HepG2 (cell line): ENCODE measurements around the gene SNED1. TPM values are rescaled to one million over a fixed set of nuclear protein-coding genes. Genes with fewer than 3 reads are reported as not detected.

Source experiments
- ATAC-seq: fragments of 200-7000 bp; cut with Tn5 transposase; 3 replicates; pipeline ENCODE4 v1.9.1; 2020; ENCODE audit warnings: mild to moderate bottlenecking, moderate library complexity
- BruUV-seq: library from RNA; stranded (reverse); fragments of 400-500 nt; replicated peaks from 2 replicates; lab custom pipeline; 2021; lab: Mats Ljungman, UMichigan
- CTCF ChIA-PET: fragments of 300-600 bp; formaldehyde crosslinking; extraction: SDS; loops from one replicate; lab custom pipeline; 2021; ENCODE audit warnings: low total read pairs, inconsistent platforms, low intra/inter-chr PET ratio; lab: Yijun Ruan, JAX
- POLR2A ChIA-PET: fragments of 350-600 bp; sonication (Branson Sonifier 250); formaldehyde crosslinking; loops from one replicate; lab custom pipeline; 2020; ENCODE audit warnings: antibody characterized with exemption, inconsistent platforms; lab: Yijun Ruan, JAX
- DNase-seq: peaks from one replicate; pipeline ENCODE4 v3.0.0-alpha.2; 2015; ENCODE audit warnings: low spot score
- FAIRE-seq: peaks from 3 replicates; lab custom pipeline; 2011; peaks lifted over from hg19 to GRCh38; lab: Jason Lieb, UNC
- H2AFZ ChIP-seq: one replicate; pipeline ENCODE4 v1.6.1; 2011; ENCODE audit warnings: low read length, inconsistent platforms
- H3K27ac ChIP-seq: fragments of 300-600 bp; 3 replicates; pipeline ENCODE4 v1.8.0; 2011; ENCODE audit warnings: mixed run types, mild to moderate bottlenecking, mixed read lengths, low read length, inconsistent platforms; ENCODE audit not compliant: insufficient read depth; ENCODE audit errors: extremely low read length
- H3K27me3 ChIP-seq, 2 experiments: fragments of 200-600 bp in 1 of 2; 2 replicates in 1 of 2; 3 replicates in 1 of 2; pipeline versions ENCODE4 v1.6.0 to v1.8.0; 2011; ENCODE audit warnings: low read length in 2 of 2, mild to moderate bottlenecking in 2 of 2, moderate library complexity in 2 of 2, inconsistent platforms in 1 of 2; ENCODE audit not compliant: insufficient read depth in 2 of 2, control insufficient read depth in 1 of 2
- H3K36me3 ChIP-seq, 2 experiments: fragments of 200-600 bp in 1 of 2; replicated peaks in 1 of 2; 2 replicates in 1 of 2; 3 replicates in 1 of 2; pipeline versions ENCODE4 v1.5.1 to v1.8.0; 2011; ENCODE audit warnings: low read length in 2 of 2, inconsistent platforms in 1 of 2; ENCODE audit not compliant: insufficient read depth in 2 of 2, control insufficient read depth in 1 of 2
- H3K4me1 ChIP-seq: 2 replicates; pipeline ENCODE4 v1.5.1; 2012; ENCODE audit warnings: low read length, inconsistent platforms; ENCODE audit not compliant: insufficient read depth
- H3K4me2 ChIP-seq: 2 replicates; pipeline ENCODE4 v1.6.0; 2011; ENCODE audit warnings: low read depth, low read length, inconsistent platforms
- H3K4me3 ChIP-seq, 3 experiments: fragments of 200-600 bp in 1 of 3; sonication (generic), shearing (Covaris generic) in 1 of 3; replicated peaks in 1 of 3; 2 replicates each; pipeline ENCODE4 v1.5.1; 2011 to 2016; ENCODE audit warnings: low read length in 3 of 3, inconsistent platforms in 2 of 3, low read depth in 2 of 3, mild to moderate bottlenecking in 2 of 3, control low read depth in 1 of 3, mixed read lengths in 1 of 3; ENCODE audit not compliant: insufficient read depth in 1 of 3
- H3K79me2 ChIP-seq: one replicate; pipeline ENCODE4 v1.6.1; 2011; ENCODE audit warnings: low read length, inconsistent platforms; ENCODE audit not compliant: insufficient read depth
- H3K9ac ChIP-seq: 2 replicates; pipeline ENCODE4 v1.6.0; 2011; ENCODE audit warnings: mild to moderate bottlenecking, low read depth, low read length, inconsistent platforms; ENCODE audit not compliant: insufficient read depth
- H3K9me3 ChIP-seq: 2 replicates; pipeline ENCODE4 v1.5.1; 2012; ENCODE audit warnings: mild to moderate bottlenecking, low read length
- H4K20me1 ChIP-seq: 2 replicates; pipeline ENCODE4 v1.6.0; 2011; ENCODE audit warnings: inconsistent platforms, mild to moderate bottlenecking, low read length, moderate library complexity; ENCODE audit not compliant: insufficient read depth
- DNMT1 ChIP-seq: sonication (generic); formaldehyde crosslinking; IDR thresholded peaks from 2 replicates; pipeline ENCODE4 v1.5.1; 2020; ENCODE audit warnings: mild to moderate bottlenecking, missing genetic modification reagents
- KDM4B ChIP-seq: sonication (generic); formaldehyde crosslinking; IDR thresholded peaks from 2 replicates; pipeline ENCODE4 v1.4.0; 2020; ENCODE audit warnings: missing genetic modification reagents
- PATZ1 ChIP-seq: sonication (generic); formaldehyde crosslinking; IDR thresholded peaks from 2 replicates; pipeline ENCODE4 v1.4.0; 2020; ENCODE audit warnings: missing genetic modification reagents
- ZNF292 ChIP-seq: sonication (generic); formaldehyde crosslinking; IDR thresholded peaks from 2 replicates; pipeline ENCODE4 v1.8.1; 2022; ENCODE audit warnings: mild to moderate bottlenecking, low read depth, missing genetic modification reagents, borderline replicate concordance
- ZNF816 ChIP-seq: sonication (generic); formaldehyde crosslinking; IDR thresholded peaks from 2 replicates; pipeline ENCODE4 v1.8.0; 2022; ENCODE audit warnings: missing genetic modification reagents, mild to moderate bottlenecking, borderline replicate concordance
- WGBS: methylation state at CpG from one replicate; pipeline ENCODE4 v1.1.6; 2017; ENCODE audit warnings: low lambda C conversion rate; 5-methylcytosine and 5-hydroxymethylcytosine counted together
- in situ Hi-C: cut with HindIII; loops from 2 replicates; pipeline ENCODE4 v1.10.0; 2017; ENCODE audit warnings: low pct_unique_long_range_greater_than_20kb; ENCODE audit not compliant: extremely low pct_ligation_motif_present
- intact Hi-C: fragments of 100-400 bp; cut with micrococcal nuclease; formaldehyde crosslinking; loops from one replicate; pipeline ENCODE4 v1.10.0; 2022; ENCODE audit not compliant: unreplicated experiment
- polyA plus RNA-seq, 8 experiments: library from polyadenylated mRNA; depleted of rRNA in 3 of 8; stranded (reverse) in 7 of 8; unstranded in 1 of 8; fragments of >200 nt; fragmentation: Illumina TruSeq in 4 of 8; extraction: Trizol in 4 of 8; gene quantifications; 2 replicates each; pipeline versions ENCODE4 v1.2.1 to v1.2.3, GENCODE V29; 2011 to 2016; ENCODE audit warnings: low read depth in 4 of 8, missing spikeins in 1 of 8, mixed read lengths in 1 of 8; ENCODE audit not compliant: insufficient read depth in 1 of 8
- total RNA-seq, 5 experiments: library from RNA; depleted of rRNA; stranded (reverse); fragments of >200 nt; fragmentation: Illumina TruSeq; extraction: Trizol; gene quantifications; 2 replicates each; pipeline ENCODE4 v1.2.3, GENCODE V29; 2016; ENCODE audit warnings: low read depth in 1 of 5
- TF ChIP-seq, protein P1 (sequence below): sonication (generic); formaldehyde crosslinking; IDR thresholded peaks from 2 replicates; pipeline ENCODE4 v1.4.0; 2020; ENCODE audit warnings: missing genetic modification reagents

Gene SNED1
- total and polyA plus RNA-seq, 2 of the 13 experiments (the other 11 are each of a cell fraction or from before 2014, with no cell fraction given), result 0.15 to 0.65 TPM

DNA sequence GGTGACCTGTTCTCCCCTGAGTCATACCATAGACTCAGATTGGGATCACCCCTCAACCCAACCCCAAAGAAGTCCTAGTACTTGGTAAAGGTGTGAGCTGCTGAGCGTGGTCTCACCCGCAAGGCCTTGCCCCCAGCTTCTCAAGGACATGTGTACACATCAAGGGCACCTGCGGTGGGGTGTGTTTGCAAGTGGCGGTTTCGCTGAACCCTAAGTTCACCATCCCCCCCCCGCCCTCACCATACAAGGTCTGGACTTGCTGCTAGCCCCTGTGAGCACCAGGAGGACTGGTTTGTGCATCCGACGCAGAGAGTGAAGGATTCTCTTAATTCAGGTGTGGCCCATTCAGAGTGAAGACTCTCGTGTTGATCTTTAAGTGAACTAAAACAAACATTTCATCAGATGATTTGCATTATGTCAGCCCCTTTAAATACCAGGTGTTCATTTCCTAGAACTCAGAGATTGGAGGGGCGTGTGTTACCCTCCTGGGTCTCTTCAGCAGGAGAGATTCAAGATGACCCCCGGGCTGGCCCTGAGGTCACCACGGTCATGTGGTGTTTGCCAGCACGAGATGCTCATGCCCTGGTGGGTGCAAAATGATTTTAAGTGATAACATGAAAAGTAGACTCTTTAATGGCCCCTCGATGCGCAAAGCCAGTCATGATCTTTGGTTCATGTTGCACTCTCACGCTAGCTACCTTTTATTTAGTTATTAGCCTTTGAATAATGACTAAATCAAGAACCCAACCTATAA, 75.8 kb downstream of the SNED1 start:
- 90% methylated on average over 11 of the region's 16 CpGs for WGBS
- CTCF ChIA-PET, result no interaction called here
- Histone ChIP-seq H2AFZ (no peak overlapping the region), H3K79me2 (no peaks in the 10 kb centered on the region), H3K9me3 (no peaks in the 10 kb centered on the region), H4K20me1 (no peaks in the 10 kb centered on the region; the same call in 1 of the 2 replicates), H3K4me1 (peaks cover 23% of the 10 kb centered on the region; the same call in 1 of the 2 replicates), H3K4me2 (no peak overlapping the region), H3K4me3 (no peak overlapping the region), H3K36me3 (peaks cover 1 to 4% of the 10 kb centered on the region in 2 experiments; a peak in 1 of 5 replicates), H3K9ac (no peak overlapping the region), H3K27me3 (peaks cover 9 to 18% of the 10 kb centered on the region in 2 experiments), H3K27ac (no peak overlapping the region)
- ATAC-seq, result no peak
- in situ Hi-C loops (no loop called here), intact Hi-C loops (no loop called here)
- no peak for TF ChIP-seq DNMT1
- no peak for TF ChIP-seq ZNF816 (CRISPR knock-in tag)
- TF ChIP-seq, protein P1, sequence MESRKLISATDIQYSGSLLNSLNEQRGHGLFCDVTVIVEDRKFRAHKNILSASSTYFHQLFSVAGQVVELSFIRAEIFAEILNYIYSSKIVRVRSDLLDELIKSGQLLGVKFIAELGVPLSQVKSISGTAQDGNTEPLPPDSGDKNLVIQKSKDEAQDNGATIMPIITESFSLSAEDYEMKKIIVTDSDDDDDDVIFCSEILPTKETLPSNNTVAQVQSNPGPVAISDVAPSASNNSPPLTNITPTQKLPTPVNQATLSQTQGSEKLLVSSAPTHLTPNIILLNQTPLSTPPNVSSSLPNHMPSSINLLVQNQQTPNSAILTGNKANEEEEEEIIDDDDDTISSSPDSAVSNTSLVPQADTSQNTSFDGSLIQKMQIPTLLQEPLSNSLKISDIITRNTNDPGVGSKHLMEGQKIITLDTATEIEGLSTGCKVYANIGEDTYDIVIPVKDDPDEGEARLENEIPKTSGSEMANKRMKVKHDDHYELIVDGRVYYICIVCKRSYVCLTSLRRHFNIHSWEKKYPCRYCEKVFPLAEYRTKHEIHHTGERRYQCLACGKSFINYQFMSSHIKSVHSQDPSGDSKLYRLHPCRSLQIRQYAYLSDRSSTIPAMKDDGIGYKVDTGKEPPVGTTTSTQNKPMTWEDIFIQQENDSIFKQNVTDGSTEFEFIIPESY (CRISPR knock-in tag), result peak; percentile 81
- TF ChIP-seq ZNF292 (CRISPR knock-in tag), result no peak
- TF ChIP-seq PATZ1 (CRISPR knock-in tag), result peak; percentile 22; the same call in 1 of the 2 replicates
- no peak for TF ChIP-seq KDM4B (CRISPR knock-in tag)
- DNase-seq, result no peak
- BruUV-seq, result no TSS peak
- POLR2A ChIA-PET, result interaction anchor here (1.4 kb wide), 1 partner anchor 75 kb away, joined by 4 read pairs; the partner anchor contains the start of gene PASK
- no peak for FAIRE-seq
